Right lobe of liver (tissue), 4 donors: Measurements from ENCODE around the gene FLVCR2.

Experiments used
- CTCF ChIP-seq, 4 donors: fragments of 200-600 bp in 3 of 4; fragments of 450-650 bp in 1 of 4; IDR thresholded peaks; one replicate each; pipeline versions ENCODE4 v1.5.1 to v1.8.0; 2016 to 2022; ENCODE audit warnings: antibody characterized with exemption in 4 of 4, mild to moderate bottlenecking in 2 of 4
- POLR2A ChIP-seq: fragments of 450-650 bp; IDR thresholded peaks from one replicate; pipeline ENCODE4 v1.6.1; 2017; ENCODE audit warnings: antibody characterized with exemption, mild to moderate bottlenecking
- donor health status: DM: no; HTN: no; CAD: no.
- donor health status: DM: no; HTN: no; CAD: no.
- donor health status: DM: no; HTN: yes; CAD: no.

- no peak for TF ChIP-seq CTCF (IDR thresholded peaks at IDR 0.05)
- no peak for TF ChIP-seq POLR2A
Observed at GRCh38 chr14:75587388-75587787, 9.0 kb downstream of the FLVCR2 start.
